Measurements from ENCODE around the gene FBXO9.

DNA sequence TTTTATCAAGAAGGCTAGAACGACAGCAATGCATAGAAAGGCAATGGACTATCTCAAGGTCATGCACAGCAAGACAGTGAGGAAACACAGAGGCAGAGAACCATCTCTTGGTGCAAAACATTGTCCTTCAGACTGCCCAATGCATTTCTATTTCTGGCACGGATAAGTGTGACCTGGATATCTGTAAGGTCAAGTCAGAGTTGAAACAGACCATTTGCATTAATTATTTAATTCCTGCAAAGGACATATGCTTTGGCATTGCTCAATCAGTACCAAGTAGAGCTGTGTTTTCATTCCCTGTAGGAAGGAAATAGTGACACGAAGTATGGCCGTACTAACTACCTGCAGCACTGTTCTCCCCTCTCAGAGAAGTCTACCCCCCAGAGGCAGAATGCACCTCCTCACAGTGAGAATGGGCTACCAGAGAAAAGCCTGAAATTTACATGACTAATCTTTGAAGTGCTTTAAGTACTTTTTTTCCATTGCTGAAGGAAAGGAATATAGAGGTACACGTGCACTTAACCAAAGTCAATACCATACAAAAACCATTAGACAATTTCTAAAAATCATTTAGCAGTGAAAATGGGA lies 38.0 kb upstream of the FBXO9 start:
- TF ChIP-seq CHD1 (IDR thresholded peaks at IDR 0.05; ENCODE audit: low read depth, low read length) (no peak), RNF2 (IDR thresholded peaks at IDR 0.05; ENCODE audit: borderline replicate concordance, low read depth, low read length, missing control alignments, poor library complexity, severe bottlenecking) (no peak), EGR1 (IDR thresholded peaks at IDR 0.05; ENCODE audit: borderline replicate concordance, low read depth, low read length) (no peak)
- TF ChIP-seq, protein P1, sequence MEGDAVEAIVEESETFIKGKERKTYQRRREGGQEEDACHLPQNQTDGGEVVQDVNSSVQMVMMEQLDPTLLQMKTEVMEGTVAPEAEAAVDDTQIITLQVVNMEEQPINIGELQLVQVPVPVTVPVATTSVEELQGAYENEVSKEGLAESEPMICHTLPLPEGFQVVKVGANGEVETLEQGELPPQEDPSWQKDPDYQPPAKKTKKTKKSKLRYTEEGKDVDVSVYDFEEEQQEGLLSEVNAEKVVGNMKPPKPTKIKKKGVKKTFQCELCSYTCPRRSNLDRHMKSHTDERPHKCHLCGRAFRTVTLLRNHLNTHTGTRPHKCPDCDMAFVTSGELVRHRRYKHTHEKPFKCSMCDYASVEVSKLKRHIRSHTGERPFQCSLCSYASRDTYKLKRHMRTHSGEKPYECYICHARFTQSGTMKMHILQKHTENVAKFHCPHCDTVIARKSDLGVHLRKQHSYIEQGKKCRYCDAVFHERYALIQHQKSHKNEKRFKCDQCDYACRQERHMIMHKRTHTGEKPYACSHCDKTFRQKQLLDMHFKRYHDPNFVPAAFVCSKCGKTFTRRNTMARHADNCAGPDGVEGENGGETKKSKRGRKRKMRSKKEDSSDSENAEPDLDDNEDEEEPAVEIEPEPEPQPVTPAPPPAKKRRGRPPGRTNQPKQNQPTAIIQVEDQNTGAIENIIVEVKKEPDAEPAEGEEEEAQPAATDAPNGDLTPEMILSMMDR (IDR thresholded peaks at IDR 0.05; ENCODE audit: control extremely low read depth in 1 of 3, insufficient read depth in 1 of 3, low read depth in 1 of 3, low read length in 3 of 3): no peak
